Colonic mucosa (tissue), 4 donors: ENCODE measurements around the gene PAFAH1B1. TPM values are rescaled to one million over a fixed set of nuclear protein-coding genes. Genes with fewer than 3 reads are reported as not detected.
A peak's percentile ranks its signal among the peaks of the same experiment; 100 is the strongest.

Experiments used
- DNase-seq: peaks from one replicate; pipeline ENCODE4 v3.0.0-alpha.2; 2020
- H3K27ac ChIP-seq: fragments of 200-600 bp; one replicate; pipeline ENCODE4 v1.8.0; 2021
- H3K27me3 ChIP-seq: fragments of 200-600 bp; one replicate; pipeline ENCODE4 v1.8.0; 2021
- H3K36me3 ChIP-seq: fragments of 200-600 bp; one replicate; pipeline ENCODE4 v1.8.0; 2021
- H3K4me1 ChIP-seq: fragments of 200-600 bp; one replicate; pipeline ENCODE4 v1.8.0; 2021; ENCODE audit warnings: mild to moderate bottlenecking
- H3K4me3 ChIP-seq: fragments of 200-600 bp; one replicate; pipeline ENCODE4 v1.8.0; 2021
- H3K9ac ChIP-seq, 2 donors: one replicate each; pipeline ENCODE4 v1.7.0; 2013; ENCODE audit warnings: control low read depth in 2 of 2, low read depth in 2 of 2, low read length in 2 of 2
- H3K9me3 ChIP-seq: fragments of 200-600 bp; one replicate; pipeline ENCODE4 v1.8.0; 2021
- CTCF ChIP-seq: fragments of 200-600 bp; IDR thresholded peaks from one replicate; pipeline ENCODE4 v1.8.0; 2022; ENCODE audit warnings: antibody characterized with exemption, mild to moderate bottlenecking
- intact Hi-C: fragments of 100-400 bp; cut with DNase I; formaldehyde crosslinking; loops from one replicate; pipeline ENCODE4 v1.14.1; 2022
- total RNA-seq, 2 donors: library from RNA; stranded (reverse); fragmentation: NEBNext Ultra II Directional in 1 of 2; extraction: Animal tissue kit (Norgen Biotek cat#: 25700) in 1 of 2; gene quantifications; one replicate each; pipeline ENCODE4 v1.2.1, GENCODE V29; 2021
- donor health status: healthy.
- donor health status: DM: no; HTN: no; CAD: no.
- donor health status: DM: no; HTN: no; CAD: no.

The PAFAH1B1 gene
- total RNA-seq, 2 donors from 2014 or later, result 102 to 155 TPM

GRCh38 chr17:2580661-2581060 is 12.8 kb upstream of the PAFAH1B1 start:
- intact Hi-C loops, result no loop called here
- Histone ChIP-seq H3K27me3 (no peaks in the 10 kb centered on the region), H3K4me1 (no peaks in the 10 kb centered on the region), H3K36me3 (no peaks in the 10 kb centered on the region), H3K9me3 (no peaks in the 10 kb centered on the region), H3K27ac (no peak overlapping the region), H3K9ac (no peak overlapping the region), H3K4me3 (no peak overlapping the region)
- no peak for DNase-seq
- TF ChIP-seq CTCF, result no peak

- no peaks in the 10 kb centered on the region for H3K9me3 ChIP-seq
- no peak overlapping the region for H3K27ac ChIP-seq
- H3K27me3 ChIP-seq, result no peaks in the 10 kb centered on the region
- intact Hi-C loops, result no loop called here
- no peaks in the 10 kb centered on the region for H3K4me1 ChIP-seq
- H3K4me3 ChIP-seq, result no peak overlapping the region
- H3K36me3 ChIP-seq, result no peaks in the 10 kb centered on the region
- DNase-seq, result no peak
- no peak overlapping the region for H3K9ac ChIP-seq
- TF ChIP-seq CTCF, result no peak
These were observed 11.0 kb upstream of the PAFAH1B1 start for GRCh38 chr17:2582493-2582892.

GRCh38 chr17:2591040-2591640 is 2.3 kb upstream of the PAFAH1B1 start:
- H3K4me1 ChIP-seq, result peaks cover 9% of the 10 kb centered on the region
- TF ChIP-seq CTCF, result no peak
- no peak overlapping the region for H3K9ac ChIP-seq
- H3K9me3 ChIP-seq, result no peaks in the 10 kb centered on the region
- no peaks in the 10 kb centered on the region for H3K27me3 ChIP-seq
- no peak overlapping the region for H3K4me3 ChIP-seq
- no peak overlapping the region for H3K27ac ChIP-seq
- intact Hi-C loops, result no loop called here
- DNase-seq, result no peak
- no peaks in the 10 kb centered on the region for H3K36me3 ChIP-seq

GRCh38 chr17:2593821-2594721 is 617 bp downstream of the PAFAH1B1 start:
- H3K4me1 ChIP-seq, result peaks cover 13% of the 10 kb centered on the region
- no peak for TF ChIP-seq CTCF
- intact Hi-C loops, result no loop called here

GRCh38 chr17:2594722-2595599 is 1.5 kb downstream of the PAFAH1B1 start:
- Histone ChIP-seq H3K4me3 (peak overlapping the region; percentile 93), H3K9ac (peak overlapping the region; percentile 94 to 97), H3K9me3 (no peaks in the 10 kb centered on the region), H3K4me1 (peaks cover 13% of the 10 kb centered on the region), H3K36me3 (no peaks in the 10 kb centered on the region), H3K27ac (peak overlapping the region; percentile 98), H3K27me3 (no peaks in the 10 kb centered on the region)
- intact Hi-C loops, result no loop called here
- DNase-seq, result peak; percentile 34
- no peak for TF ChIP-seq CTCF

More at GRCh38 chr17:2593821-2594721, 617 bp downstream of the PAFAH1B1 start:
- peak; percentile 84 for DNase-seq
- H3K9ac ChIP-seq, result peak overlapping the region; percentile 94 to 97
- H3K4me3 ChIP-seq, result peak overlapping the region; percentile 93
- no peaks in the 10 kb centered on the region for H3K36me3 ChIP-seq
- peak overlapping the region; percentile 98 for H3K27ac ChIP-seq
- H3K27me3 ChIP-seq, result no peaks in the 10 kb centered on the region
- H3K9me3 ChIP-seq, result no peaks in the 10 kb centered on the region
